ENCODE results near the gene LKAAEAR1.

DNA sequence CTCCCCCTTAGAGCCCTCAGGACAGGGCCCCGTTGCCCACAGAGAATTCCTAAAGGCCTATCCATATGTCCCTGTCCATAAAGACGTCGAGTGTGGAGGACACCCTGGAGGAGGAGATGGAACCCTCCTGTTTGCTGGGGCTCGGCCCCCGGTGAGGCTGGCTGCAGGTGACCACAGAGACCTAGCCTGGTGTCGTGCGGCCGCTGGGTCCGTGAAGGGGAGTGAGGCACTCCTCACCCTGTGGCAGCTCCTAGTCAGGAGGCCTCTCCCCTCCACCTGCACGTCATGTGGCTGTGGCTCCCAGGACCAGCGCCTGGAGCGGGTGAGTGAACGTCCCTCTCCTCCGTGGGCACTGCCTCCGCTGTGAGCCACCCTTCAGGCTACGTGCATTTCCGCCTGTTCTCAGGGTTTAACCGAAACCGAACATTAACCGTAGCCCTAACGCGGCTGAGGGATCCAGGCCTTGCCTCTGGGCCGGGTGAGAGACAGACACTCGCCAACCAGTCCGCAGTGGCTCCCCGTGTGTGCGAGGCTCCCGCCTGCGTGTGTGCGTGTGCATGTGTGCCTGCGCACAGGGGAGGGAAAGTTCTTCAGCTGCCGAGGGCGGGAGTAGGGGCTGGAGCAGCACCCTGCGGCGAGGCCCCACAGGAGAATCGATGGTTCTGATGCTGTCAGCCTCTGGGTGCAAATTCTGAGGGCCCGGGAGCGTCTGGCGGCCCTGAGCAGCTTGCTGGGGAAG lies 27.1 kb downstream of the LKAAEAR1 start:
- TF ChIP-seq, protein P1, sequence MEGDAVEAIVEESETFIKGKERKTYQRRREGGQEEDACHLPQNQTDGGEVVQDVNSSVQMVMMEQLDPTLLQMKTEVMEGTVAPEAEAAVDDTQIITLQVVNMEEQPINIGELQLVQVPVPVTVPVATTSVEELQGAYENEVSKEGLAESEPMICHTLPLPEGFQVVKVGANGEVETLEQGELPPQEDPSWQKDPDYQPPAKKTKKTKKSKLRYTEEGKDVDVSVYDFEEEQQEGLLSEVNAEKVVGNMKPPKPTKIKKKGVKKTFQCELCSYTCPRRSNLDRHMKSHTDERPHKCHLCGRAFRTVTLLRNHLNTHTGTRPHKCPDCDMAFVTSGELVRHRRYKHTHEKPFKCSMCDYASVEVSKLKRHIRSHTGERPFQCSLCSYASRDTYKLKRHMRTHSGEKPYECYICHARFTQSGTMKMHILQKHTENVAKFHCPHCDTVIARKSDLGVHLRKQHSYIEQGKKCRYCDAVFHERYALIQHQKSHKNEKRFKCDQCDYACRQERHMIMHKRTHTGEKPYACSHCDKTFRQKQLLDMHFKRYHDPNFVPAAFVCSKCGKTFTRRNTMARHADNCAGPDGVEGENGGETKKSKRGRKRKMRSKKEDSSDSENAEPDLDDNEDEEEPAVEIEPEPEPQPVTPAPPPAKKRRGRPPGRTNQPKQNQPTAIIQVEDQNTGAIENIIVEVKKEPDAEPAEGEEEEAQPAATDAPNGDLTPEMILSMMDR (IDR thresholded peaks at IDR 0.05; ENCODE audit: borderline replicate concordance, extremely low read depth, low read length, poor library complexity, severe bottlenecking), result no peak
- no peak for TF ChIP-seq EZH2 (IDR thresholded peaks at IDR 0.05; ENCODE audit: borderline replicate concordance, low read depth, low read length, severe bottlenecking)
